PC-9 (cell line): Measurements from ENCODE around the gene DKC1. TPM values are rescaled to one million over a fixed set of nuclear protein-coding genes. Genes with fewer than 3 reads are reported as not detected.

Experiments used
- BruUV-seq: library from RNA; stranded (reverse); fragments of 400-500 nt; replicated peaks from 2 replicates; lab custom pipeline; 2021; lab: Mats Ljungman, UMichigan
- CTCF ChIA-PET: fragments of 300-600 bp; sonication (Branson Sonifier 250); formaldehyde crosslinking; loops from one replicate; lab custom pipeline; 2022; ENCODE audit warnings: antibody characterized with exemption; lab: Charles Lee
- POLR2A ChIA-PET: fragments of 300-600 bp; sonication (Branson Sonifier 250); formaldehyde crosslinking; loops from one replicate; lab custom pipeline; 2022; ENCODE audit warnings: antibody characterized with exemption; ENCODE audit not compliant: unreplicated experiment; lab: Charles Lee
- DNase-seq, 2 experiments: peaks; one replicate each; pipeline versions ENCODE4 v3.0.0 to v3.0.0-alpha.2; 2015 to 2022; ENCODE audit warnings: mixed read lengths in 1 of 2
- H2AFZ ChIP-seq: fragments of 200-600 bp; sonication (generic); 2 replicates; pipeline ENCODE4 v1.8.1; 2017; ENCODE audit warnings: antibody characterized with exemption
- H3F3A ChIP-seq: fragments of 200-600 bp; sonication (generic); 2 replicates; pipeline ENCODE4 v1.8.1; 2017; ENCODE audit warnings: antibody characterized with exemption, mild to moderate bottlenecking, low read depth; ENCODE audit not compliant: insufficient read depth
- H3K27ac ChIP-seq: fragments of 200-600 bp; sonication (generic); 2 replicates; pipeline ENCODE4 v1.6.1; 2016; ENCODE audit warnings: mixed run types
- H3K27me3 ChIP-seq: fragments of 200-600 bp; sonication (generic); 2 replicates; pipeline ENCODE4 v1.6.1; 2016; ENCODE audit warnings: low read depth, mixed run types; ENCODE audit not compliant: insufficient read depth
- H3K36me3 ChIP-seq: fragments of 200-600 bp; sonication (generic); 2 replicates; pipeline ENCODE4 v1.6.1; 2016; ENCODE audit warnings: low read depth, mixed run types
- H3K4me1 ChIP-seq: fragments of 200-600 bp; sonication (generic); replicated peaks from 2 replicates; pipeline ENCODE4 v1.6.1; 2016; ENCODE audit warnings: mixed run types; ENCODE audit not compliant: insufficient read depth
- H3K4me2 ChIP-seq: fragments of 200-600 bp; sonication (generic); 2 replicates; pipeline ENCODE4 v1.6.1; 2017; ENCODE audit warnings: mixed run types
- H3K4me3 ChIP-seq: fragments of 200-600 bp; sonication (generic); 2 replicates; pipeline ENCODE4 v1.6.1; 2016; ENCODE audit warnings: mixed run types
- H3K79me2 ChIP-seq: fragments of 200-600 bp; sonication (generic); 2 replicates; pipeline ENCODE4 v1.6.1; 2017; ENCODE audit warnings: low read depth, mixed run types
- H3K9me2 ChIP-seq: fragments of 200-600 bp; sonication (generic); 2 replicates; pipeline ENCODE4 v1.8.1; 2017; ENCODE audit warnings: mild to moderate bottlenecking; ENCODE audit not compliant: insufficient read depth
- H3K9me3 ChIP-seq: fragments of 200-600 bp; sonication (generic); 2 replicates; pipeline ENCODE4 v1.8.1; 2016; ENCODE audit warnings: low read depth; ENCODE audit not compliant: insufficient read depth
- H4K20me1 ChIP-seq: fragments of 200-600 bp; sonication (generic); 2 replicates; pipeline ENCODE4 v1.8.1; 2017; ENCODE audit not compliant: insufficient read depth
- EZH2 ChIP-seq: fragments of 200-600 bp; sonication (generic); IDR thresholded peaks from 2 replicates; pipeline ENCODE4 v1.8.0; 2017; ENCODE audit warnings: antibody characterized with exemption, low read depth
- intact Hi-C: fragments of 100-400 bp; cut with micrococcal nuclease; formaldehyde crosslinking; loops from one replicate; pipeline ENCODE4 v1.10.0; 2022; ENCODE audit not compliant: unreplicated experiment
- total RNA-seq: library from RNA; stranded (reverse); gene quantifications from 2 replicates; pipeline ENCODE4 v1.2.3, GENCODE V29; 2021
- TF ChIP-seq, protein P1 (sequence below): fragments of 200-600 bp; sonication (generic); conservative IDR thresholded peaks from 2 replicates; pipeline ENCODE4 v1.6.1; 2017; ENCODE audit warnings: mixed run types, antibody characterized with exemption, mild to moderate bottlenecking, moderate library complexity

DKC1 gene
- total RNA-seq, 1 experiment from 2014 or later: 101 TPM

DNA sequence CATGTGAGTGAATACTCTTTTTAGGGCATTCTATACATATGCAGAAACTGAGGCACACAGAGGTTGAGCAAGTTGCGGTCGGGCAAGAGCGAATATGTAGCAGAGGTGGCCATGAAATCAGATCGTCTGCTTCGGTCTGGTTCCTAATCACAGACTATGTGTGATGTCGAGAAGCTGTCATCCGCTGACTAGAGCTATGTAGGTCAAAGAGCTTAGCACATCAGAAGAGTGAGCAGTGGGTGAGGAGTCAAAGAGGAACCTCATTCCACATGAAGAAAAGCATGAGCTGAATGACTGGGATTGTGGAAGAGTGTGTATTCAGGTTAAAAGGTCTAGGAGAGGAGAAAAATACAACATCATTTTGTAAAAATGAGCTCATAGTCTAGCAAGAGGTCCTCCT, 30.8 kb upstream of the DKC1 start:
- Histone ChIP-seq H3K36me3 (no peaks in the 10 kb centered on the region), H2AFZ (no peak overlapping the region), H3K4me3 (no peak overlapping the region), H4K20me1 (no peaks in the 10 kb centered on the region), H3K27ac (no peak overlapping the region), H3F3A (peaks cover 6% of the 10 kb centered on the region; the same call in 1 of the 2 replicates), H3K4me2 (peak overlapping the region; percentile 68), H3K9me3 (no peaks in the 10 kb centered on the region), H3K9me2 (no peaks in the 10 kb centered on the region), H3K4me1 (peaks cover 30% of the 10 kb centered on the region), H3K27me3 (no peaks in the 10 kb centered on the region), H3K79me2 (no peaks in the 10 kb centered on the region)
- no peak for DNase-seq
- TF ChIP-seq, protein P1, sequence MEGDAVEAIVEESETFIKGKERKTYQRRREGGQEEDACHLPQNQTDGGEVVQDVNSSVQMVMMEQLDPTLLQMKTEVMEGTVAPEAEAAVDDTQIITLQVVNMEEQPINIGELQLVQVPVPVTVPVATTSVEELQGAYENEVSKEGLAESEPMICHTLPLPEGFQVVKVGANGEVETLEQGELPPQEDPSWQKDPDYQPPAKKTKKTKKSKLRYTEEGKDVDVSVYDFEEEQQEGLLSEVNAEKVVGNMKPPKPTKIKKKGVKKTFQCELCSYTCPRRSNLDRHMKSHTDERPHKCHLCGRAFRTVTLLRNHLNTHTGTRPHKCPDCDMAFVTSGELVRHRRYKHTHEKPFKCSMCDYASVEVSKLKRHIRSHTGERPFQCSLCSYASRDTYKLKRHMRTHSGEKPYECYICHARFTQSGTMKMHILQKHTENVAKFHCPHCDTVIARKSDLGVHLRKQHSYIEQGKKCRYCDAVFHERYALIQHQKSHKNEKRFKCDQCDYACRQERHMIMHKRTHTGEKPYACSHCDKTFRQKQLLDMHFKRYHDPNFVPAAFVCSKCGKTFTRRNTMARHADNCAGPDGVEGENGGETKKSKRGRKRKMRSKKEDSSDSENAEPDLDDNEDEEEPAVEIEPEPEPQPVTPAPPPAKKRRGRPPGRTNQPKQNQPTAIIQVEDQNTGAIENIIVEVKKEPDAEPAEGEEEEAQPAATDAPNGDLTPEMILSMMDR: no peak
- no peak for TF ChIP-seq EZH2
- ChIA-PET CTCF (no interaction called here), POLR2A (no interaction called here)
- intact Hi-C loops: no loop called here
- BruUV-seq: no TSS peak

DNA sequence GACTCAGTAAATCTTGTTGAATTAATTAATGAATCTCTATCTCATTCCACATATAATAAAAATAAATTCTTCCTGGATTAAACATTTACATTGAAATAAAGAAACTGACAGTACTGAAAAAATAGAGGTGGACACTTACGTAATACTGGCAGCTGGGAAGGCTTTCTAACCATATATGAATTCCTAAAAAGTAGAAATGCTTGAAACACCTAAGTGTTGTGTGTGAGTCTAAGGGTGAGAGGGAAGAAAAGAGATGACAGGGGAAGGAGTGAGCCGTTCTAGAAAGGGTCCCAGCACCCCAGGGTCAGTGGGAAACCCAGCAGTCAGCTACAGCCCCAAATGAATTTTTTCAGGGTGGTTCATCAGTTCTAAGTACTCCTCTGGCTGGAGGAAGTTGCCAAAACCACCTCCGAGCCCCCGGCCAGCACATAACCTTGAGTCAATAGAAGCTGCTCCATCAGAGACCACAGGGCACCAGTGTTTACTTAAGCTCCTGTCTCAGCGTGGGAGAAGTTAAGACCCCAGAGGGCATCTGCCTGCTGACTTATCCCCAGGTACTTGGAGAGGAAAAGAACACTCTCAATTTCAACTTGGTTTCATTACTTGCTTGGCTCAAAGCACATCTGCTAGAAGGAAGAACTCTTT, 30.1 kb upstream of the DKC1 start:
- Histone ChIP-seq H3K27me3 (no peaks in the 10 kb centered on the region), H4K20me1 (no peaks in the 10 kb centered on the region), H3F3A (peaks cover 6% of the 10 kb centered on the region; the same call in 1 of the 2 replicates), H3K36me3 (no peaks in the 10 kb centered on the region), H3K4me3 (no peak overlapping the region; the same call in 1 of the 2 replicates), H3K9me3 (no peaks in the 10 kb centered on the region), H3K4me2 (peak overlapping the region; percentile 68), H2AFZ (no peak overlapping the region), H3K79me2 (no peaks in the 10 kb centered on the region), H3K4me1 (peaks cover 30% of the 10 kb centered on the region), H3K27ac (no peak overlapping the region), H3K9me2 (no peaks in the 10 kb centered on the region)
- TF ChIP-seq EZH2: no peak
- TF ChIP-seq, protein P1: no peak
- DNase-seq: peak in 1 of 2 experiments; percentile 78
- ChIA-PET POLR2A (no interaction called here), CTCF (no interaction called here)
- intact Hi-C loops: no loop called here
- BruUV-seq: no TSS peak

DNA sequence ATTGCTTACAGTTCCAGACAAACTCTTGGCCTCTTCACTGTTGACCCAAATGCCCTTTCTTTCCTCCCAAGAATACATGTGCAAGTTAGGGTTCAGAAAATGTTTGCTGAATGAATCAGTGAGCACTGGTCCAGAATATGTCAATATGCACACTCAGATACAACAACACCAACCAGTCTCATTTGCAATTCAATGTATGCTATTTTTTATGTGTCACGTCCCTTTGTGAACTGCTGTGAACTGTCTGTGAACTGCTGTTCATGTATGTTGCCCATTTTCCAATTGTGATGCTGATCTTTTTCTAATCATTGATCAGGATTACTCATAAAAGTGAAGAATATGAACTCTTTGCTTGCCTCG, 29.6 kb upstream of the DKC1 start:
- intact Hi-C loops: no loop called here
- TF ChIP-seq EZH2: no peak
- TF ChIP-seq, protein P1: no peak
- Histone ChIP-seq H2AFZ (no peak overlapping the region), H3K79me2 (no peaks in the 10 kb centered on the region), H3K4me3 (no peak overlapping the region; the same call in 1 of the 2 replicates), H3K27ac (no peak overlapping the region), H4K20me1 (no peaks in the 10 kb centered on the region), H3K4me1 (peaks cover 30% of the 10 kb centered on the region), H3F3A (peaks cover 6% of the 10 kb centered on the region; the same call in 1 of the 2 replicates), H3K27me3 (no peaks in the 10 kb centered on the region), H3K9me3 (no peaks in the 10 kb centered on the region), H3K36me3 (no peaks in the 10 kb centered on the region), H3K9me2 (no peaks in the 10 kb centered on the region), H3K4me2 (peak overlapping the region; percentile 68)
- ChIA-PET POLR2A (no interaction called here), CTCF (no interaction called here)
- DNase-seq: no peak
- BruUV-seq: no TSS peak
